Panc1 (cell line): ENCODE data around the gene KCNN2. TPM values are rescaled to one million over a fixed set of nuclear protein-coding genes. Genes with fewer than 3 reads are reported as not detected.

Source experiments
- ATAC-seq: fragments of 200-7000 bp; cut with Tn5 transposase; 2 replicates; pipeline ENCODE4 v1.9.1; 2020; ENCODE audit warnings: mild to moderate bottlenecking, moderate library complexity
- BruUV-seq: library from RNA; stranded (reverse); fragments of 400-500 nt; replicated peaks from 2 replicates; lab custom pipeline; 2021; lab: Mats Ljungman, UMichigan
- CTCF ChIA-PET: fragments of 300-600 bp; sonication (Branson Sonifier 250); formaldehyde crosslinking; loops from one replicate; lab custom pipeline; 2022; ENCODE audit warnings: antibody characterized with exemption; lab: Charles Lee
- POLR2A ChIA-PET: fragments of 300-600 bp; sonication (Branson Sonifier 250); formaldehyde crosslinking; loops from one replicate; lab custom pipeline; 2022; ENCODE audit warnings: antibody characterized with exemption; lab: Charles Lee
- DNase-seq: peaks from one replicate; pipeline ENCODE4 v3.0.0-alpha.2; 2010; ENCODE audit warnings: low read depth, low spot score
- H3K27ac ChIP-seq: 2 replicates; pipeline ENCODE4 v1.5.1; 2011; ENCODE audit warnings: mild to moderate bottlenecking, low read length, inconsistent platforms
- H3K27me3 ChIP-seq: fragments of 200-500 bp; sonication (Bioruptor generic); 2 replicates; pipeline ENCODE4 v1.6.0; 2014; ENCODE audit warnings: low read length, inconsistent platforms; ENCODE audit not compliant: control insufficient read depth, insufficient read depth
- H3K36me3 ChIP-seq: fragments of 200-500 bp; sonication (Bioruptor generic); 2 replicates; pipeline ENCODE4 v1.5.1; 2014; ENCODE audit warnings: inconsistent platforms, mild to moderate bottlenecking, low read length, moderate library complexity; ENCODE audit not compliant: control insufficient read depth, insufficient read depth
- H3K4me1 ChIP-seq: 2 replicates; pipeline ENCODE4 v1.5.1; 2011; ENCODE audit warnings: inconsistent platforms, mild to moderate bottlenecking, low read length, moderate library complexity; ENCODE audit not compliant: control insufficient read depth, insufficient read depth
- H3K4me3 ChIP-seq, 2 experiments: 2 replicates each; pipeline ENCODE4 v1.5.1; 2011 to 2012; ENCODE audit warnings: low read depth in 2 of 2, low read length in 2 of 2, mild to moderate bottlenecking in 2 of 2, inconsistent platforms in 1 of 2, moderate library complexity in 1 of 2
- H3K9me3 ChIP-seq: fragments of 200-500 bp; sonication (Bioruptor generic); 2 replicates; pipeline ENCODE4 v1.5.1; 2014; ENCODE audit warnings: low read depth, mild to moderate bottlenecking, inconsistent platforms, low read length, moderate library complexity; ENCODE audit not compliant: control insufficient read depth, insufficient read depth
- CTCF ChIP-seq: fragments of 450-650 bp; IDR thresholded peaks from 2 replicates; pipeline ENCODE4 v1.5.1; 2017; ENCODE audit warnings: mild to moderate bottlenecking
- POLR2AphosphoS5 ChIP-seq: IDR thresholded peaks from 2 replicates; pipeline ENCODE4 v1.6.1; 2012; ENCODE audit warnings: mild to moderate bottlenecking, low read depth, low read length, moderate library complexity
- REST ChIP-seq, 2 experiments: IDR thresholded peaks; 2 replicates each; pipeline ENCODE4 v1.6.1; 2011 to 2012; ENCODE audit warnings: low read depth in 2 of 2, control low read depth in 1 of 2, low read length in 1 of 2, mild to moderate bottlenecking in 1 of 2, moderate library complexity in 1 of 2; ENCODE audit not compliant: insufficient read depth in 1 of 2
- SIN3A ChIP-seq: IDR thresholded peaks from 2 replicates; pipeline ENCODE4 v1.6.1; 2012; ENCODE audit warnings: low read depth, mild to moderate bottlenecking, low read length, moderate library complexity, borderline replicate concordance; ENCODE audit not compliant: insufficient read depth
- TCF7L2 ChIP-seq: IDR thresholded peaks from 2 replicates; pipeline ENCODE4 v1.6.1; 2011; ENCODE audit warnings: mild to moderate bottlenecking, low read depth, low read length, inconsistent platforms
- in situ Hi-C: cut with HindIII; loops from 2 replicates; pipeline ENCODE4 v1.10.0; 2016; ENCODE audit warnings: low sequenced_read_pairs, low pct_unique_long_range_greater_than_20kb
- intact Hi-C: fragments of 100-400 bp; cut with micrococcal nuclease; formaldehyde crosslinking; loops from one replicate; pipeline ENCODE4 v1.10.0; 2022; ENCODE audit not compliant: unreplicated experiment
- total RNA-seq: library from RNA; stranded (reverse); gene quantifications from one replicate; pipeline ENCODE4 v1.2.1, GENCODE V29; 2021; ENCODE audit not compliant: unreplicated experiment

The KCNN2 gene
- total RNA-seq, 1 experiment from 2014 or later = not detected

- no TSS peak for BruUV-seq
- POLR2A ChIA-PET = no interaction called here
- ATAC-seq (no peak), DNase-seq (no peak)
- no peaks in the 10 kb centered on the region for H3K27me3 ChIP-seq
- intact Hi-C loops (no loop called here), in situ Hi-C loops (no loop called here)
- H3K4me3 ChIP-seq = no peak overlapping the region
- H3K4me1 ChIP-seq = no peaks in the 10 kb centered on the region
- no peaks in the 10 kb centered on the region for H3K36me3 ChIP-seq
- TF ChIP-seq SIN3A (no peak), TCF7L2 (no peak), CTCF (no peak), REST (IDR thresholded peaks at IDR 0.05; ENCODE audit: insufficient read depth in 1 of 2, low read depth in 2 of 2, low read length in 1 of 2) (no peak), POLR2AphosphoS5 (no peak)
- H3K27ac ChIP-seq = no peak overlapping the region
- CTCF ChIA-PET = no interaction called here
- no peaks in the 10 kb centered on the region for H3K9me3 ChIP-seq
Measured at GRCh38 chr5:114544561-114544960, 182.7 kb downstream of the KCNN2 start.
